Measurements from ENCODE around the gene HDGFL1.

HDGFL1 gene

DNA sequence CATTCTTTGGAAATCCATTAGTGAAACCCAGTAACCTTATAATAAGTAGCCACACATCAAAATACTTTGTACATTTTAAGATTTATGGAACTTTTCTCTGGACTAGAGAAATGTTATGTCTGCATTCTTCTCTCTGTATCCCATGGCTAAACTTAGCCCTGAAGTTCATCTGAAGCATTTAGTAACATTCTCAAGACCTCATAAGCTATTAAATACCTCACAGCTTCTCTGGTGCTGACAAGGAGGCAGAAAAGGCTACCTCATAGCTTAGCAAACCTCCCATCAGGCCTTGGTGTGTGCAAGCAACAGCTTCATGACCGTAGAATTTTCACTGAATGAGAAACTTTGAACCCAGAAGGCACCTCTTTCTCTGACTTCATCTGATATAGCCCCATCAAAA, 38.9 kb upstream of the HDGFL1 start:
- H3K79me2 ChIP-seq (ENCODE audit: control insufficient read depth, insufficient read depth, low read length, poor library complexity), result no peaks in the 10 kb centered on the region
- no peak overlapping the region for H4K8ac ChIP-seq (ENCODE audit: low read depth, low read length)
- no peak overlapping the region for H3K4ac ChIP-seq (ENCODE audit: low read depth, low read length)
- no peak overlapping the region for H3K27ac ChIP-seq (ENCODE audit: low read depth, low read length)
- DNase-seq, result no peak
- no peak overlapping the region for H3K4me3 ChIP-seq (ENCODE audit: low read depth, low read length)
- no peaks in the 10 kb centered on the region for H3K79me1 ChIP-seq (ENCODE audit: low read length)
- no peak overlapping the region for H2BK5ac ChIP-seq (ENCODE audit: low read depth, low read length, poor library complexity)
- no CpG with 5 or more reads among the region's 1 CpG for WGBS (ENCODE audit: extremely low coverage, insufficient coverage, insufficient read length)
- no peak overlapping the region for H3K14ac ChIP-seq (ENCODE audit: low read length)
- no peak overlapping the region for H3K18ac ChIP-seq (ENCODE audit: low read length)
- H3K9ac ChIP-seq (ENCODE audit: low read length), result no peak overlapping the region
- H2BK120ac ChIP-seq (ENCODE audit: insufficient read depth, low read length, poor library complexity), result no peak overlapping the region
- H4K91ac ChIP-seq (ENCODE audit: low read depth, low read length), result no peak overlapping the region
- H2BK12ac ChIP-seq (ENCODE audit: low read length), result no peak overlapping the region
- no peaks in the 10 kb centered on the region for H3K4me1 ChIP-seq (ENCODE audit: control insufficient read depth in 1 of 2, insufficient read depth in 2 of 2, low read length in 2 of 2)
- no peak overlapping the region for H3K23ac ChIP-seq (ENCODE audit: low read length)
- H3K27me3 ChIP-seq (ENCODE audit: insufficient read depth, low read length), result no peaks in the 10 kb centered on the region
- H2AFZ ChIP-seq (ENCODE audit: insufficient read depth, low read length, poor library complexity), result no peak overlapping the region
- H3K4me2 ChIP-seq (ENCODE audit: low read length), result no peak overlapping the region
- no peaks in the 10 kb centered on the region for H3K9me3 ChIP-seq (ENCODE audit: insufficient read depth, low read depth, low read length)
- H4K12ac ChIP-seq (ENCODE audit: low read depth, low read length), result no peak overlapping the region
- no peak overlapping the region for H2AK5ac ChIP-seq (ENCODE audit: low read length)
- no peaks in the 10 kb centered on the region for H3K36me3 ChIP-seq (ENCODE audit: control insufficient read depth in 1 of 2, insufficient read depth in 2 of 2, low read length in 2 of 2)

DNA sequence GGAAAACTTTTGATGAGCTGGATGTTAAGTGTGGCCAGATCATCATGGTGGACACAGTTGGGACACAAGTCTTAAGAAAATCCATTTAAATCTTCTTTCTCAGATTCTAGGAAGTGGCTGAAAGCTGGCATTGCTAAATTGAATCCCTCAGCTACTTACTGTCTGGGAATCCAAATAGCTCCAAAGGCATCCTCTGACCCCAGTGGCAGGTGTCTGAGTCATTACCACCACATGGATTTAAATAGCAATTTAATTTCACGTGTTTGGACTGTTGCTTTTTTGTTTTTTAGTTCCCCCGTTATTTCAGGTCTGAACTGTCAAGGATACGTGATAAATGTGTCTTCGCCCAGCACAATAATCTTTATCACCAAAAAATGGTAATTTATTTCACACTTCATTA, 33.2 kb upstream of the HDGFL1 start:
- H3K4me3 ChIP-seq (ENCODE audit: low read depth, low read length), result no peak overlapping the region
- H3K79me1 ChIP-seq (ENCODE audit: low read length), result no peaks in the 10 kb centered on the region
- no peaks in the 10 kb centered on the region for H3K79me2 ChIP-seq (ENCODE audit: control insufficient read depth, insufficient read depth, low read length, poor library complexity)
- no peak overlapping the region for H2BK120ac ChIP-seq (ENCODE audit: insufficient read depth, low read length, poor library complexity)
- H2BK5ac ChIP-seq (ENCODE audit: low read depth, low read length, poor library complexity), result no peak overlapping the region
- H4K91ac ChIP-seq (ENCODE audit: low read depth, low read length), result no peak overlapping the region
- H3K4ac ChIP-seq (ENCODE audit: low read depth, low read length), result no peak overlapping the region
- no peak for DNase-seq
- H3K14ac ChIP-seq (ENCODE audit: low read length), result no peak overlapping the region
- no peaks in the 10 kb centered on the region for H3K36me3 ChIP-seq (ENCODE audit: control insufficient read depth in 1 of 2, insufficient read depth in 2 of 2, low read length in 2 of 2)
- no peak overlapping the region for H3K27ac ChIP-seq (ENCODE audit: low read depth, low read length)
- no peaks in the 10 kb centered on the region for H3K9me3 ChIP-seq (ENCODE audit: insufficient read depth, low read depth, low read length)
- no peaks in the 10 kb centered on the region for H3K27me3 ChIP-seq (ENCODE audit: insufficient read depth, low read length)
- H4K12ac ChIP-seq (ENCODE audit: low read depth, low read length), result no peak overlapping the region
- no peak overlapping the region for H2BK12ac ChIP-seq (ENCODE audit: low read length)
- H3K18ac ChIP-seq (ENCODE audit: low read length), result no peak overlapping the region
- no peak overlapping the region for H3K23ac ChIP-seq (ENCODE audit: low read length)
- no peak overlapping the region for H2AFZ ChIP-seq (ENCODE audit: insufficient read depth, low read length, poor library complexity)
- no peak overlapping the region for H3K4me2 ChIP-seq (ENCODE audit: low read length)
- no CpG with 5 or more reads among the region's 4 CpGs for WGBS (ENCODE audit: extremely low coverage, insufficient coverage, insufficient read length)
- H2AK5ac ChIP-seq (ENCODE audit: low read length), result no peak overlapping the region
- no peak overlapping the region for H3K9ac ChIP-seq (ENCODE audit: low read length)
- no peak overlapping the region for H4K8ac ChIP-seq (ENCODE audit: low read depth, low read length)
- H3K4me1 ChIP-seq (ENCODE audit: control insufficient read depth in 1 of 2, insufficient read depth in 2 of 2, low read length in 2 of 2), result no peaks in the 10 kb centered on the region

DNA sequence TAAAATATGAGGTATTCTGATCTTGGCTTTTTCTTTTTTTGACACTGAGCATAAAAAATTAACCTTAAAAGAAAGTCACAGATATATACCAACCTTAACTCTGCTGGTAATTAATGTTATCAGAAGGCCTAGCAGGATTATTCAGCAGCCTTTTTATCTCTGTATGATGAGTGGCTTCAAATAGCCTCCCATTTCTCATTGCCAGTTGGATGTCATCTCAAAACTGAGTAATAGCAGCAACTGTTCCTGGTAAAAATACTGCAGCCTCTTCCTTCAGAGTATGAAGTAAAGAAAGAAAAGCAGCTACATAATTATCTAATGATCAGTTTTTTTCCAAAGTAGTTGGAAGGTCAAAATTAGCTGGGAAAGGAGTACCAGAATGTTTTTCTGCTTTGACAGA, 24.9 kb upstream of the HDGFL1 start:
- Histone ChIP-seq H3K4me2 (ENCODE audit: low read length) (no peak overlapping the region), H3K23ac (ENCODE audit: low read length) (no peak overlapping the region), H3K9ac (ENCODE audit: low read length) (no peak overlapping the region), H3K27ac (ENCODE audit: low read depth, low read length) (no peak overlapping the region), H3K14ac (ENCODE audit: low read length) (no peak overlapping the region), H4K8ac (ENCODE audit: low read depth, low read length) (no peak overlapping the region), H2BK120ac (ENCODE audit: insufficient read depth, low read length, poor library complexity) (no peak overlapping the region), H4K12ac (ENCODE audit: low read depth, low read length) (no peak overlapping the region), H3K4me3 (ENCODE audit: low read depth, low read length) (no peak overlapping the region), H3K18ac (ENCODE audit: low read length) (no peak overlapping the region), H3K27me3 (ENCODE audit: insufficient read depth, low read length) (no peaks in the 10 kb centered on the region), H3K79me2 (ENCODE audit: control insufficient read depth, insufficient read depth, low read length, poor library complexity) (no peaks in the 10 kb centered on the region), H2AK5ac (ENCODE audit: low read length) (no peak overlapping the region), H3K79me1 (ENCODE audit: low read length) (no peaks in the 10 kb centered on the region), H3K9me3 (ENCODE audit: insufficient read depth, low read depth, low read length) (no peaks in the 10 kb centered on the region), H3K4me1 (ENCODE audit: control insufficient read depth in 1 of 2, insufficient read depth in 2 of 2, low read length in 2 of 2) (no peaks in the 10 kb centered on the region), H2AFZ (ENCODE audit: insufficient read depth, low read length, poor library complexity) (no peak overlapping the region), H2BK12ac (ENCODE audit: low read length) (no peak overlapping the region), H3K4ac (ENCODE audit: low read depth, low read length) (no peak overlapping the region), H3K36me3 (ENCODE audit: control insufficient read depth in 1 of 2, insufficient read depth in 2 of 2, low read length in 2 of 2) (no peaks in the 10 kb centered on the region), H4K91ac (ENCODE audit: low read depth, low read length) (no peak overlapping the region), H2BK5ac (ENCODE audit: low read depth, low read length, poor library complexity) (no peak overlapping the region)
- no peak for DNase-seq

DNA sequence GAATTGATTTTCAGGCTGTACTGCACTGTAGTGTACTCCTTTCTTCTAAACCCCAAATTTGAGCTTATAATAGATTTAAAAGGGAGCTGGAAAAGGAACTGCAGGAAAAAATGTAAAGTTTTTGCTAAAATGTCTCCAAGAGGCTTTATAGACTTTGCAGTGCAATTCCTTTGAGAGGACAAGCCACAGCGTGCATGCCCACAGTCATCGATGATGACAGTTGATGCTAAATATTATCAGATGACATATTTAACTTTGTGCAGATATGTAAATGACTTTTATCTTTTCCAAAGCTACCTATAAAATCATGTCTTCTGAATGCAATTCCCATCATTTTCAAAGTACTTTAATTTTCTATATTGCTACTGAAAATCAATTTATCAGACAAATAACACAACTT, 24.3 kb upstream of the HDGFL1 start:
- H3K27me3 ChIP-seq (ENCODE audit: insufficient read depth, low read length), result no peaks in the 10 kb centered on the region

DNA sequence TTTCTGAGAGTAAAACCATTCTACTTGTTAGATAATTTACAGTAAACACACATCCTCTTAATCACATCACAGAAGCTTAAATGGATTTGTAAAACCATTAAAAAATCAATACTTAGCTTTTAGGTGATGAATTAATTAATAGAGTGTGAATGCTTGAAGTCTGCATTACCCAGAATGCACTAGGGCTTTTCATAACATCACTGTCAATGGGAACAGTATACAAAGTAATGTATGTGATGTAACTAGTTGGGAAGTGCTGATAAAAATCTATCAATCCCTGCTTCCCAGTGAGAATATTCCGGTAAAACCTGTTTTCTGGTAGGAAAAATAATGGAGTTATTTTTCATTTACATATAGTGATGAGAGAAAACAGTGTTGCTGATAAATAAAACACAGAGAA, 23.1 kb upstream of the HDGFL1 start:
- no peak for DNase-seq
- Histone ChIP-seq H3K23ac (ENCODE audit: low read length) (no peak overlapping the region), H3K79me1 (ENCODE audit: low read length) (no peaks in the 10 kb centered on the region), H2BK12ac (ENCODE audit: low read length) (no peak overlapping the region), H3K4ac (ENCODE audit: low read depth, low read length) (no peak overlapping the region), H3K9ac (ENCODE audit: low read length) (no peak overlapping the region), H4K12ac (ENCODE audit: low read depth, low read length) (no peak overlapping the region), H3K9me3 (ENCODE audit: insufficient read depth, low read depth, low read length) (no peaks in the 10 kb centered on the region), H2AK5ac (ENCODE audit: low read length) (no peak overlapping the region), H2BK120ac (ENCODE audit: insufficient read depth, low read length, poor library complexity) (no peak overlapping the region), H3K36me3 (ENCODE audit: control insufficient read depth in 1 of 2, insufficient read depth in 2 of 2, low read length in 2 of 2) (no peaks in the 10 kb centered on the region), H3K14ac (ENCODE audit: low read length) (no peak overlapping the region), H3K79me2 (ENCODE audit: control insufficient read depth, insufficient read depth, low read length, poor library complexity) (no peaks in the 10 kb centered on the region), H4K91ac (ENCODE audit: low read depth, low read length) (no peak overlapping the region), H3K27me3 (ENCODE audit: insufficient read depth, low read length) (no peaks in the 10 kb centered on the region), H2BK5ac (ENCODE audit: low read depth, low read length, poor library complexity) (no peak overlapping the region), H4K8ac (ENCODE audit: low read depth, low read length) (no peak overlapping the region), H3K4me2 (ENCODE audit: low read length) (no peak overlapping the region), H3K4me1 (ENCODE audit: control insufficient read depth in 1 of 2, insufficient read depth in 2 of 2, low read length in 2 of 2) (no peaks in the 10 kb centered on the region), H3K27ac (ENCODE audit: low read depth, low read length) (no peak overlapping the region), H3K4me3 (ENCODE audit: low read depth, low read length) (no peak overlapping the region), H2AFZ (ENCODE audit: insufficient read depth, low read length, poor library complexity) (no peak overlapping the region), H3K18ac (ENCODE audit: low read length) (no peak overlapping the region)
- WGBS (ENCODE audit: extremely low coverage, insufficient coverage, insufficient read length), result no CpG with 5 or more reads among the region's 1 CpG

More for the DNA sequence above, 24.3 kb upstream of the HDGFL1 start:
- Histone ChIP-seq H3K9me3 (ENCODE audit: insufficient read depth, low read depth, low read length) (no peaks in the 10 kb centered on the region), H2BK12ac (ENCODE audit: low read length) (no peak overlapping the region), H3K79me1 (ENCODE audit: low read length) (no peaks in the 10 kb centered on the region), H3K36me3 (ENCODE audit: control insufficient read depth in 1 of 2, insufficient read depth in 2 of 2, low read length in 2 of 2) (no peaks in the 10 kb centered on the region), H3K23ac (ENCODE audit: low read length) (no peak overlapping the region), H3K4me3 (ENCODE audit: low read depth, low read length) (no peak overlapping the region), H3K79me2 (ENCODE audit: control insufficient read depth, insufficient read depth, low read length, poor library complexity) (no peaks in the 10 kb centered on the region), H2AK5ac (ENCODE audit: low read length) (no peak overlapping the region), H4K91ac (ENCODE audit: low read depth, low read length) (no peak overlapping the region), H3K4me1 (ENCODE audit: control insufficient read depth in 1 of 2, insufficient read depth in 2 of 2, low read length in 2 of 2) (no peaks in the 10 kb centered on the region), H2AFZ (ENCODE audit: insufficient read depth, low read length, poor library complexity) (no peak overlapping the region), H4K12ac (ENCODE audit: low read depth, low read length) (no peak overlapping the region), H3K9ac (ENCODE audit: low read length) (no peak overlapping the region), H2BK120ac (ENCODE audit: insufficient read depth, low read length, poor library complexity) (no peak overlapping the region), H3K4ac (ENCODE audit: low read depth, low read length) (no peak overlapping the region), H3K18ac (ENCODE audit: low read length) (no peak overlapping the region), H3K14ac (ENCODE audit: low read length) (no peak overlapping the region), H2BK5ac (ENCODE audit: low read depth, low read length, poor library complexity) (no peak overlapping the region), H3K4me2 (ENCODE audit: low read length) (no peak overlapping the region), H3K27ac (ENCODE audit: low read depth, low read length) (no peak overlapping the region), H4K8ac (ENCODE audit: low read depth, low read length) (no peak overlapping the region)
- no peak for DNase-seq
- WGBS (ENCODE audit: extremely low coverage, insufficient coverage, insufficient read length), result no CpG with 5 or more reads among the region's 2 CpGs
